HG03108 (cell line): ENCODE data around the gene NUCKS1.

ENCODE experiments used
- ATAC-seq: cut with Tn5 transposase; IDR thresholded peaks from one replicate; pipeline ENCODE4 v1.9.1; 2021; ENCODE audit warnings: moderate library complexity; ENCODE audit not compliant: unreplicated experiment

The NUCKS1 gene

DNA sequence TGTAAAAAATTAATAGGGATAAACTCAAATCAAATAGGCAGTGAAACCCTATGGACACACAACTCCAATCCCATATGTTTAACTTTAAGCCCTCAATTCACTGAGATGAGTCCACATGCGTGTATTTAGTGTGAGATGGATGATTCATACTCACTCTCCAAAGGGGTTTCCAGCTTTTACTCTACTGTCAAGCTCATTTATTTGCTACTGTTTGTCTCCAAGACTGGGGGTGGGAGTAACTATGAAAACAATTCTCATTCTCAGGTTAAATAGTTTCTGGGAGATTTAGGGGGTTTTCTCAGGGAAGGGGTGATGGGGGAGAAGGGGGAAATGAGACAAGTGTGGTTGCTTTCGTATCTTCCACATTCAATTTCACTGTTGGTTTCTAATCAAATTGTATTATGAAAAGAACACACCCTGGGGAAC, 22.6 kb upstream of the NUCKS1 start:
- no peak for ATAC-seq

DNA sequence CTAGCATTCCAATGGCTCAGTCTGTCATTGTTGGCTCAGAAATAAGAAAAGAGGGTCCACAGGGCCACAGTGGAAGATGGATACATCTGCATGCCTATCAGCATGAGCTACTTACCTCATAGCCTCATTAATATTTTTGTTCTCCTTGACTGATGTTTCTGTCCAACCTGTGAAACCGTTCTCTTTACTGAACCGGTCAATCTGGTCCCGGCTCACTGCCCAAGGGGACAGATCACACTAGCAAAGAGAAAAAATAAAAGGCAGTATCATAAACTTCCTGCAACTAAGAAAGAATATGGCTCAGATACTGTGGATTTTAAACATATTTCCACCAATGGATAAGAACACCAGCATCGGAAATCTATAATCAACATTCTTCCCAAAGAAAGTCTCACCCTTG, 20.6 kb upstream of the NUCKS1 start:
- ATAC-seq: no peak

DNA sequence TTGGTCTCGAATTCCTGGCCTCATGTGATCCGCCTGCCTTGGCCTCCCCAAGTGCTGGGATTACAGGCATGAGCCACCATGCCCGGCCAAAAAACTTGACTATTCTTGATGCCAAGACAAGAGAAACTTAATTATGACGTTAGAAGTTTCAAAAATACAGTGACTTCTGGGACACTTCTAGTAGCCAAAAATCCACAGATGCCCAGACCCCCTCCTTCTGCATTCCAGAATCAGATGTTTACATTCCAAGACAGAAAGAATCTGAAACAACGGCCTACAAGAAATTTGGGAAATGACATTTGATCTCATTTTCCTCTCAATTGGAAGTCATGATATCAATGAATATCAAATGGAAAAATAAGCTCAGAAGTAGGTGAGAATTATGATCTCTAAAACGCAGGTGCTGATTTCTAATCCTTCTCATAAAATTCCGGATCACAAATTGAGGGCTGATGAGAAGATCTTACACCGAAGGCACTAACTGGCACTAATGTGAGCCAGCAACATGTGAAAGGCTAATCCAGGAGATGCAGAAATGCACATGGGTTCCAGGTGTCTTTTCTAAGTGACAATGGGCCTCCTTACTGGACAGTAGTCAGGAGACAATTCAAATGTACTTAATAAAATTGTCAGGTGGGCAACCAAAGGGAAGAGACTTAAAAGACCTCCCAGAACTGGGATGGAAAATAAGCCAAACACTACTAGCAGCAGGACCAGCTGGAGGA, 19.8 kb upstream of the NUCKS1 start:
- no peak for ATAC-seq

DNA sequence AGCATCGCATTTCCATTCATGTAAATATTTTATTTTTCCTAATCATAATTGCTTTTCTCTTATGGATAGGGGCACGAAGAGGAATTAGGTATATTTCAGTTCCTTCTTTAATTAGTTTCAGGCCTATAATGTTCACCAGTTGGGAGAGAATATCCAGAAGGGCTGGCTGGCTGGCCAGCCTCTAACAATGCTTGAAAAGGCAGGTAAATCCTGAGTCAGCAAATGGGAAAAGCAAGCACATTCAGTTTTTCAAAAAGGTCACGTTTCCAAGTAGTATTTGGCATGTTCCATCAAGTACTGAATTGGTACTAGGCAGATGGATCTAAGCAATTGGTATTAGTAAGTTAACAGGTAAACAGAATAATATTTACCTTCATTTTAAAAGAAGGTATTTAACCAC, 17.3 kb upstream of the NUCKS1 start:
- ATAC-seq: no peak

DNA sequence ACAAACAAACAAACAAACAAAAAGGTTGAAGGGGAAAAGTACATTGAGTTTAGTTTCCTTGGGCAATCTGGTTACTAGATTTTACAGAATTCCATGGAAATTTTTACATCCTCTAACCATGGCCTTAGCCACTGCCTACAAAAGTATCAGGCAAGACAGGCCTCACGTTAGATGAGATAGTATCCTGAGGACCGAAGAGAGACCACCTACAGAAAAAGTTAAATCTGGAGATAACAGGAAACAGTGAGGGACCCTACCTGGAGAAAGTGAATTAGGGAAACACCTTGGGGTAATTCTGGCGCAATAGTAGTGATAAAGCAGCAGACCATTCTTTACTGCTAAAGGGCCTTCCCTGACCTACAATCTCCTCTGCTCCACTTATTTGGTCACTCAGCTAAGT, 16.6 kb upstream of the NUCKS1 start:
- ATAC-seq: no peak

DNA sequence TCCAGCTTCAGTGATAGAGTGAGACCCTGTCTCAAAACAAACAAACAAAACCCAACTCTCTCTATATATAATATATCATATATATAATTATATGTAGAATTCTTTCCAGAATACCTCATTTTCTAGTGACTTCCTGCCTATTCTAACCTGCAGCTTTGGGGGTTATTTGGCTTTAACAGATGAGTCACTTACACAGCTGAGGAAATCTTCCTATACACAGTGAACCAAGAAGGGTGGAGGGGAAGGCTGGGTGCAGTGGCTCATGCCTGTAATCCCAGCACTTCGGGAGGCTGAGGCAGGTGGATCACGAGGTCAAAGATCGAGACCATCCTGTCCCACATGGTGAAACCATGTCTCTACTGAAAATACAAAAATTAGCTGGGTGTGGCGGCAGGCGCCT, 16.1 kb upstream of the NUCKS1 start:
- ATAC-seq: no peak

DNA sequence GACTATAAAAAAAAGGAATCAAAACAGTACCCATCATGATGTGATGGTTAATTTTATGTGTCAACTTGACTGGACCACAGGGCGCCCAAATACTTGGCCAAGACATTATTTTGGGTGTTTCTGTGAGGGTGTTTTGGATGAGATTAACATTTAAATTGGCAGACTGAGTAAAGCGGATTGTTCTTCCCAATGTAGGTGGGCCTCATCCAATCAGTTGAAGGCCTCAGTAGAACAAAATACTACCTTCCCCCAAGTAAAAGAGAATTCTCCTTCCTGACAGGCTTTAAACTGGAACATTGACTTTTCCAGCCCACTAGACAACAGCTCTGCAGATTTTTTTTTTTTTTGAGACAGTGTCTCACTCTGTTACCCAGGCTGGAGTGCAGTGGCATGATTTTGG, 14.6 kb upstream of the NUCKS1 start:
- ATAC-seq: no peak

DNA sequence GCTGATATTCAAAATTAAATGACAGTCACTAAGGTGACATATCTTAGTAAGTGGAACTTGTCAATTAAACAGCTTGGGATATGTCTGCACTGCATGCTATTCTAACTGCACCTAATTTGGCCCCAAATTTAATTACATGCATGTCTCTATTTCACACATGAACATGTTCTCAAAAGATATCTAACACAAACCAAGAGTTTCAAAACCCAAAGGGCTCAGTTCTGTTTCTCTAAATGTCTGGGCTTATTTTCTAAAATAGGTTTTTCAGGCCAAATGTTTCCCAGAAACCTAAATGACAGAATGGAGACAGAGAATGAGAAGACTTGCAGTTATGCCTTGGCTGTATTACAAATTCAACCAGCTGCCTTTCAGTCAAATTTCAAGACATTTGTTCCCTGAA, 14.0 kb upstream of the NUCKS1 start:
- no peak for ATAC-seq

DNA sequence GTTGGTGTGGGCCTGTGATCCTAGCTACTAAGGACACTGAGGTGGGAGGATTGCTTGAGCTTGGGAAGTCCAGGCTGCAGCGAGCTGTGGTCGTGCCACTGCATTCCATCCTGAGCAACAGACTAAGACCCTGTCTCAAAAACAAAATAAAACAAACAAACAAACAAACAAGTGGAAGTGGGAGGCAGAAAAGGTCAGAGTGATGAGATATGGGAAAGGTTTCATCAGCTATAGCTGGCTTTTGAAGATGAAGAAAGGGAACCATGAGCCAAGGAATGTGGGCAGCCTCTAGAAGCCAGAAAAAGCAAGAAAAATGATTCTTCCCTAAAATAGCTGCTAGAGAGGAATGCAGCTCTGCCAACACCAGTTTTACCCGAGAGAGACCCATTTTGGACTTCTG, 10.6 kb upstream of the NUCKS1 start:
- ATAC-seq: no peak

DNA sequence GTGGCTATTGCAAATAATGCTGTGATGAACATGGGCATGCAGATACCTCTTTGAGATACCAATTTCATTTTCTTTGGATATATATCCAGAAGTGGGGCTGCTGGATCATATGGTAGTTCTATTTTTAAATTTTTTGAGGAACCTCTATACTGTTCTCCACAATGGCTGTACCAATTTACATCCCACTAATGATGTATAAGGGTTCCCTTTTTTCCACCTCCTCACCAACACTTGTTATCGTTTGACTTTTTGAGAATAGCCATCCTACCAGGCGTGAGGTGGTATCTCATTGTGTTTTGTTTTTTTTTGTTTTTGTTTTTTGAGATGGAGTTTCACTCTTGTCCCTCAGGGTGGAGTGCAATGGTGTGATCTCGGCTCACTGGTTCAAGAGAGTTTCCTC, 6.6 kb upstream of the NUCKS1 start:
- no peak for ATAC-seq

DNA sequence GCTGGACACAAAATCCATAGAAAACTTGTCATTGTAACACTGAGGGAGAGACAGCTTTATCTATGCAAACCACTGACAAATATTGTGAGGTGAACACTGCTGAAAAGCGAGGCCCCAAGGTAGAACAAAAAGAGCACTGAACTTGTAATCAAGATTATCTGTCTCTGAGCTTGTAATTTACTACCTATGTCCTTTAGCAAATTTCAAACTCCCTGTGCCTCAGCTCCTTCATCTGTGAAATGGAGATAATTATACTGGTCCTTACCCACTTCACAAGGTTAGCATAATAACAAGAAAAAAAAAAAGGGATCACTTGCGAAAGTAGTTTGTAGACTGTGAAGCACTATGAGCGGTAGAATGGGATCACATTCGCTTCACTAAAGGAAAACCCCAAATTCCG, 4.9 kb upstream of the NUCKS1 start:
- no peak for ATAC-seq

DNA sequence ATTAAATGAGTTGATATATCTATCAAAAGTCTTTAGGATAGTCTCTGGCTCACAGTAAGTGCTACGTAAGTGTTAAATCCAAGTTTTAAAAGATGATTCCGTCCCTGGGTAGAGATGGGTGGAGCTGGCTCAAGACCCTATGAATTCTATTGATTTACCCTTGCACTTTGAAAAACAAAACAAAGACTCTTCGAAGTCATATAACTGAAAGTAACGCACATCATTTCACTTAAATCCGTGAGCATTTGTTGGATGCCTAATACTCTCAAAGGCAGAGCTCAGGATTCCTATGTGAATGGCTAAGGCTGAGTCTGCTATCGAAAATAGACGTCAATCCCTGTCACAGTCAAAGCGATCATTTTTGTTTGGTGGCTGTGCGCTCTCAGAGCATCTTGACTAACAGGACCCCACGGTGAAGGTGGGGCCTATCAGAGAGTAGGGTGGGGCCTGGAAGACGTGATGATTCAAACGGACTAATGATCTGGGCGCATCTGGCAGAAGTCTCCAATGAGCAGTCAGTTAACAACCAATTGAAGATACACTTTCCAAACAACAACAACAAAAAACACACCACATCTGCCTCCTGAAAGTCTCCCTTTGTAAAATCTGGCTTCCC, 1.2 kb upstream of the NUCKS1 start:
- no peak for ATAC-seq

DNA sequence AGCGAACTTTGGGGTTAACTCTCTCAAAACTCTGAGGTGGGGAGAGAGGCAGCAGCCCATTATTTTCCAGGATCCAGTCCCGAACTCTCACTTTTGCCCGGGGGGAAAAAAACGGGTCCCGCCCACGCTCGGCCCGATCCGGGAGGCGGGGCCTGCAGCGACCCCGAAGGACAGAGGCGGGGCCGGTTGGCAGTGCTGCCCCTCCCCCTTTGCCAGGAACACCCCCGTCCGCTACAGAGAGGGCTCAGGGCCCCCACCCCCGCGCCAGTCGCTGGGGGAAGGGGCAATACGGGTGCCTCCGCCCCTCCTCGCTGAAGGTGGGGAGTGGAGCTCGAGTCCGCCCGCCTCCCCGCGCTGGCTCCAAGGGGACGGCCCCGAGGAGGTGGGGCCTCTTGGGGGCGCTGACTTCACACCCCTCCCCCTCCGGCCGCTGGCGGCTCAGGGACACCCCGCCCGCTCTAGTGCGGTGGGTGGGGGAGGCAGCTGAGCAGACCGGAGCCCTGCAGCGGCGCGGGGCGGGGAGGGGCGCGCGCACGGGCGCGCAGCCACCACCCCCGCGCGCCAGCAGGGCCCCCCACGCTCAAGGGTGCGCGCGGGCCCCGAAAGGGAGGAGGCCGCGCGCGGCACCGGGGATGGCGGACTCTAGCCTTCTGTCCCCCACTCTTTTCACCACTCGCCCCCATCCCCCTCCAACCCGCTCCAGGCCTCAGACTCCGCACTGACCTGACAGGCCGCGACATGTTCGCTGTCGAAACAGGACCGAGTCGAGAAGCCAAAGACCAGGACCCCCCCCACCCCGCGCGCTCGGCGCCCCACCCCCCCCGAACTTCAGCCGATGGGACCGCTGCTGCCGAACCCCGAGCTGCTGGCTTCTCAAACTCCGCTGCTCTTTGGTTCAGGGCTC, 496 bp downstream of the NUCKS1 start:
- peak; percentile 74 for ATAC-seq

DNA sequence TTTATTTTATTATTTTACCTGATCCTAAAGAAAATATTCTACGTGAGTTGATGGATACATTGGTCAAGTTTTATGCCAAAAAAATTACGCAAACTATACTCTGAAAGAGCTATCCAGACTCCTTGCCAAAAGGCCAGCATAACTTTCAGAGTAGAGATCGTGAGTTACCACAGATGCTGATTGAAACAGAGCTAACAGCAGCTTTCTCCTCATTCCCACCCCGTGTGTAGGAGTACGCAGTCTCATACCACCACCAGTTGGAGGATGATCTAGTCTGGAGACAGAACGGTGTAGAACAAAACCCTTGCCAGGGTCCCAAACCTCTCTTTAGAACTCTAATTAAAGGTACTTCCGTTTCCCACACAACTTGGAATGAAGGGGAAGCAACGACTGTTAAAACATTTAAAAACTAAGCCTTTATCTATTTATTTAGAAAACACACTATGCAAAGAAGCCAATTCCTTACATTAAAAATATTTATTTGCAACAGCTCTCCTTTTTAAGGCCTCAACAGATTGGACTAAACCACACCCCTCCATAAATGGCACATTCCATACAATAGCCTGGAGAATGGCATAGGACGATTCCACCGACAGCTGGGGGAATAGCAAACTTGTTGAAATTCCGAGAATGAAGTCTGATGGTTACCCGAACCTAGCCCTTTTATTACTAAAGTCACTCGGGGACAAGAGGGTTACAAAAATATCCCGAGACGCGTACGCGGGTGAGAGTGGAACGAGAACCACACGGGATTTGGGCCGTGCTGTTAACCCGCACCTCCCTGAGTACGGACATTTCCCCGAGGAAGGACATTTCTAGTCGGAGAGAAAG, 1.4 kb downstream of the NUCKS1 start:
- no peak for ATAC-seq

DNA sequence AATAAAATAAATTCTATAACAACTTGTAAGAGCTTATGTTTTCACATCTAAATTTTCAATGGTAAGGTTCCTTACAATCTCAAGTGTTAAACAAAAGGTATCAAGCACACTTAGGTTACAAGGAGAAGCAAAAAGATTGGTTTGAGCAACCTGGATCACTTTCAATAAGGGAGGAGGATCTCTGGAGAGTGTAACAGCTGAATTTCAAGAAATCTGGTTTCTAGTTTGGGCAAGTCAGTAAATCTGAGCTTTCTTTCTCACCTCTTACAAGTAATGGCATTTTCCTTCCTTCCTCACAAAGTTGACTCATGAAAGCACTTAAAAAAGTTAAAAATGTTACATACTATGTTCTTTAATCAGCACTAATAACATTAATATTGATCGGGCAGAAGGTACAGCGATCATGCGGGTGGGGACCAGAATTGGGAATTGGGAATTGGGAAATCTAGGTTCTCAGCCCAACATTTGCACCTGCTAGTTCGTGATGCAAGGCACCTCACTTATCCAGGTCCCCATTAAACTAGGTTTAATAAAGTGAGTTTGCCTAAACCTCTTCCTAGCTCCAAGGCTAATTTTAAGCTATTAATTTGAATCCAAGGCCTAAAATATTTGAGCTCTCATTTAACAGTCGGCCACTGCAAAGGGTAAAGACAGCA, 3.1 kb downstream of the NUCKS1 start:
- no peak for ATAC-seq

DNA sequence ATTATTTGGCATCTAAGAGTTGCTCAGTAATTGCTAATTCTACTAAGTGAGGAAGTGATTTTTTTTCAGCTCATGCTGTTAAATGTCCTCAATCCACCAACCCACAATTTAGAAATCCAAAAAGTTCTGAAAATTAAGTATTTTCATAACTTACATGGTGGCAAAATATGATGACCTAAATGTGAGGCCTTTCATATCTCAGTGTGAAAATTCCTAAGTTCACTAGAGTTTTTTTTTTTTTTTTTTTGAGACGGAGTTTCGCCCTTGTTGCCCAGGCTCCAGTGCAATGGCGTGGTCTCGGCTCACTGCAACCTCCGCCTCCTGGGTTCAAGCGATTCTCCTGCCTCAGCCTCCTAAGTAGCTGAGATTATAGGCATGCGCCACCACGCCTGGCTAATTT, 5.6 kb downstream of the NUCKS1 start:
- ATAC-seq: no peak

DNA sequence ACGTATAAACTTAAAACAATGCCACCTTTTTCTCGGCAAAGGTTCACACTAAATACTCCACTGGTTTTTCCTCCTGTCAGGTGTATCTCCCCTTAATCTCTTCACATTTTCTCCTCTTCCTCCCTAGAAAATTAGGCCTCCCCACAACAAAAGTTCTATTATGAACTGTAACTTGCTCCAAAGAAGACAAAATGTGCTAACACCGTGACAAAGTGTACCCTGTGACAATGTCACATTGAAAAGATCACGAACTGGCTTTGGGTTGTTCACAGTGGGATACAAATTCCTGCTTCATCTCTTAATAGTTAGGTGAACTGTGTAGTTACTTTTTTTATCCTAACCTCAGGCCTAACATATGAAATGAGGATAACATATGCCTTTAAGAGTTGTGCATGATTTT, 6.0 kb downstream of the NUCKS1 start:
- ATAC-seq: no peak

DNA sequence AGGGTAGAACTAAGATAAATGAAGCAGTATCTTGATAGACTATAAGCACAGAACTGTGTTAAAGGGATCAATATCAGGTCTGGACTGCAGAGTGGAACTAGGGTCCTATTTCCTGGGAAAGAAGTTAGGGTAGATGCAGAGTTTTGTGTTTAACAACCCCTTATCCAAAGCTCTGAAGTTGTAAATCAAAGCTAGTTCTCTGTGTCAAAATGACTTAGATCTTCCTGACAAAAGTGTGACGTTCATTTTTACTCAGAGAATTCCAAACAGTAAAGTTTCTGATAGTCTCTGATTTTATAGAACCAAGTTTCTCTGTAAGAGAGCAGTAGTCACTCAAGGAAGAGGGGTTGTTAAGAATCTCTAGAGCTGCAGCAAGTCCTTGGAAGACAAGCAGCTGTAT, 8.3 kb downstream of the NUCKS1 start:
- ATAC-seq: no peak

DNA sequence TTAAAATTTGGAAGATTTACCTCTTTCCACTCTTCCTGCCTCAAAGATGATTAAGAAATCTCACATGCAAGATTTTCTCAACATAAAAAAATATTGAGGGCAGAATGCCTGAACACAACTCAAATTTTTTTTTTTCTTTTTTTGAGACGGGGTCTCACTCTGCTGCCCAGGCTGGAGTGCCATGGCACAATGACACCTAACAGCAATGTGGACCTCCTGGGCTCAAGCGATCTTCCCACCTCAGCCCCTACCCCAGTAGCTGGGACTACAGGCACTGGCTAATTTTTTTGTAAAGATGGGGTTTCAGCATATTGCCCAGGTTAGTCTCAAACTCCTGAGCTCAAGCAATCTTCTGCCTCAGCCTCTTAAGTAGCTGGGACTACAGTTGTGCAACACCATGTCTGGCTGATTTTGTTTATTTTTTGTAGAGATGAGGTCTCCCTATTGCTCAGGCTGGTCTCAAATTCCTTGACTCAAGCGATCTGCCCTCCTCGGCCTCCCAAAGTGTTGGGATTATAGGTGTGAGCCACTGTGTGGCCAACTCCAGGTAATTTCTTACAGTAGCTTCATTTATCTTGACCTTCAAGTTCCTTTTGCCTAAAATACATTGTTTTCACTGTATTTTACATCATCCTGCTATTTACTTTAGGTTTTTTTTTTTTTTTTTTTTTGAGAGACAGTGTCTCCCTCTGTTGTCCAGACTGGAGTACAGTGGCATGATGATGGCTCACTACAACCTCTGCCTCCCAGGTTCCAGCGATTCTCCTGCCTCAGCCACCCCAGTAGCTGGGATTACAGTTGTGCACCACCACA, 10.4 kb downstream of the NUCKS1 start:
- ATAC-seq: no peak

DNA sequence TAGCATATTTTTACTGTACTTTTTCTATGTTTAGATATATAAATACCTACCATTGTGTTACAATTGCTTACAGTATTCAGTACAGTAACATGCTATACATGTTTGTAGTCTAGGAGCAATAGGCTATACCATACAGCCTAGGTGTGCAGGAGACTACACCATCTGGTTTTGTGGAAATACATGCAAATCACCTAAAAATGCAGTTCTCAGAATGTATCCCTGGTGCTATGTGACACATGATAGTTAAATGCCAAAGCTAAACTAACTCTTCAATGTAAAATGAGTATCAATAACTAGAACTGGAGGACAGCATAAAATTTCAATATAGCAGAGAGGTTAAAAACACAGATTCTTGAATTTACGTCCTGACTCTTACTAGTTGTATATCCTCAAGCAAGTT, 14.8 kb downstream of the NUCKS1 start:
- no peak for ATAC-seq
